T-helper 2 cell treated with Interferon-gamma antibody and Interleukin-4, amounts not matched to agents 5 μg/mL and 100 μg/mL, for 36 hours (primary cell): ENCODE measurements around the gene SSMEM1.
"Not testable (repeated sequence)": the region's sequence is repeated elsewhere in the genome, so short reads cannot be mapped to it uniquely, and the experiment has no call there.

Experiments used
- DNase-seq: peaks from one replicate; pipeline ENCODE4 v3.0.0; 2021; ENCODE audit warnings: low spot score
- H3K27ac Mint-ChIP-seq: one replicate; pipeline ENCODE4 v1.8.0; 2021; ENCODE audit warnings: mild to moderate bottlenecking, mixed read lengths
- H3K27me3 Mint-ChIP-seq: one replicate; pipeline ENCODE4 v1.8.0; 2021; ENCODE audit warnings: low read depth, mixed read lengths
- H3K36me3 Mint-ChIP-seq: one replicate; pipeline ENCODE4 v1.8.0; 2021; ENCODE audit warnings: low read depth, mixed read lengths
- H3K4me1 Mint-ChIP-seq: one replicate; pipeline ENCODE4 v1.8.0; 2021; ENCODE audit warnings: low read depth, mixed read lengths
- H3K4me3 Mint-ChIP-seq: one replicate; pipeline ENCODE4 v1.8.0; 2022; ENCODE audit warnings: mild to moderate bottlenecking, moderate library complexity, mixed read lengths
- H3K9me3 Mint-ChIP-seq: one replicate; pipeline ENCODE4 v1.8.0; 2021; ENCODE audit warnings: mixed read lengths

SSMEM1 gene

GRCh38 chr7:130223646-130224045, 16.0 kb downstream of the SSMEM1 start:
- H3K4me1 Mint-ChIP-seq: peaks cover 6% of the 10 kb centered on the region
- no peaks in the 10 kb centered on the region for H3K36me3 Mint-ChIP-seq
- no peak overlapping the region for H3K4me3 Mint-ChIP-seq
- no peaks in the 10 kb centered on the region for H3K9me3 Mint-ChIP-seq
- H3K27ac Mint-ChIP-seq: no peak overlapping the region
- H3K27me3 Mint-ChIP-seq: peaks cover 2% of the 10 kb centered on the region
- no peak for DNase-seq

- H3K27me3 Mint-ChIP-seq: peaks cover 2% of the 10 kb centered on the region
- H3K36me3 Mint-ChIP-seq: no peaks in the 10 kb centered on the region
- H3K4me1 Mint-ChIP-seq: peaks cover 6% of the 10 kb centered on the region
- H3K4me3 Mint-ChIP-seq: no peak overlapping the region
- H3K27ac Mint-ChIP-seq: peak overlapping the region; percentile 53
- no peak for DNase-seq
- H3K9me3 Mint-ChIP-seq: no peaks in the 10 kb centered on the region
Measured at GRCh38 chr7:130224210-130224609, 16.6 kb downstream of the SSMEM1 start.

GRCh38 chr7:130224923-130225322, 17.3 kb downstream of the SSMEM1 start:
- DNase-seq, H3K9me3 Mint-ChIP-seq, H3K36me3 Mint-ChIP-seq, H3K27ac Mint-ChIP-seq, H3K4me1 Mint-ChIP-seq, H3K4me3 Mint-ChIP-seq, H3K27me3 Mint-ChIP-seq: not testable (repeated sequence)

- Mint-ChIP-seq H3K4me3 (no peak overlapping the region), H3K27ac (no peak overlapping the region), H3K4me1 (peaks cover 6% of the 10 kb centered on the region), H3K27me3 (no peaks in the 10 kb centered on the region), H3K9me3 (no peaks in the 10 kb centered on the region), H3K36me3 (no peaks in the 10 kb centered on the region)
- DNase-seq: no peak
Measured at GRCh38 chr7:130226333-130226732, 18.7 kb downstream of the SSMEM1 start.

GRCh38 chr7:130227883-130228575, 20.4 kb downstream of the SSMEM1 start:
- H3K27ac Mint-ChIP-seq: no peak overlapping the region
- H3K36me3 Mint-ChIP-seq: no peaks in the 10 kb centered on the region

GRCh38 chr7:130228840-130229502, 21.3 kb downstream of the SSMEM1 start:
- Mint-ChIP-seq H3K9me3 (no peaks in the 10 kb centered on the region), H3K27ac (no peak overlapping the region), H3K4me3 (no peak overlapping the region), H3K36me3 (no peaks in the 10 kb centered on the region), H3K4me1 (peaks cover 3% of the 10 kb centered on the region), H3K27me3 (no peaks in the 10 kb centered on the region)
- DNase-seq: no peak

More at GRCh38 chr7:130227883-130228575, 20.4 kb downstream of the SSMEM1 start:
- Mint-ChIP-seq H3K9me3 (no peaks in the 10 kb centered on the region), H3K27me3 (no peaks in the 10 kb centered on the region), H3K4me3 (no peak overlapping the region), H3K4me1 (peaks cover 6% of the 10 kb centered on the region)
- DNase-seq: no peak

- not testable (repeated sequence) for H3K27me3 Mint-ChIP-seq, H3K27ac Mint-ChIP-seq, H3K4me3 Mint-ChIP-seq, H3K9me3 Mint-ChIP-seq, H3K36me3 Mint-ChIP-seq, DNase-seq, H3K4me1 Mint-ChIP-seq
Measured at GRCh38 chr7:130229981-130230380, 22.3 kb downstream of the SSMEM1 start.

GRCh38 chr7:130231792-130232191, 24.1 kb downstream of the SSMEM1 start:
- DNase-seq: no peak
- H3K36me3 Mint-ChIP-seq: no peaks in the 10 kb centered on the region
- H3K27me3 Mint-ChIP-seq: peaks cover 4% of the 10 kb centered on the region
- H3K4me3 Mint-ChIP-seq: no peak overlapping the region
- H3K4me1 Mint-ChIP-seq: no peaks in the 10 kb centered on the region
- H3K27ac Mint-ChIP-seq: no peak overlapping the region
- H3K9me3 Mint-ChIP-seq: no peaks in the 10 kb centered on the region

GRCh38 chr7:130232209-130232608, 24.5 kb downstream of the SSMEM1 start:
- Mint-ChIP-seq H3K27me3 (peaks cover 9% of the 10 kb centered on the region), H3K27ac (no peak overlapping the region), H3K36me3 (no peaks in the 10 kb centered on the region), H3K9me3 (no peaks in the 10 kb centered on the region), H3K4me1 (no peaks in the 10 kb centered on the region), H3K4me3 (no peak overlapping the region)
- no peak for DNase-seq

GRCh38 chr7:130234078-130234477, 26.4 kb downstream of the SSMEM1 start:
- H3K36me3 Mint-ChIP-seq: no peaks in the 10 kb centered on the region
- H3K27me3 Mint-ChIP-seq: peaks cover 11% of the 10 kb centered on the region
- no peaks in the 10 kb centered on the region for H3K9me3 Mint-ChIP-seq
- H3K4me3 Mint-ChIP-seq: no peak overlapping the region
- no peak overlapping the region for H3K27ac Mint-ChIP-seq
- DNase-seq: no peak
- no peaks in the 10 kb centered on the region for H3K4me1 Mint-ChIP-seq

- H3K36me3 Mint-ChIP-seq, H3K27ac Mint-ChIP-seq, H3K9me3 Mint-ChIP-seq, H3K4me3 Mint-ChIP-seq, H3K4me1 Mint-ChIP-seq, DNase-seq: not testable (repeated sequence)
- peaks cover 11% of the 10 kb centered on the region for H3K27me3 Mint-ChIP-seq
Measured at GRCh38 chr7:130236361-130236760, 28.7 kb downstream of the SSMEM1 start.

GRCh38 chr7:130240240-130240639, 32.6 kb downstream of the SSMEM1 start:
- Mint-ChIP-seq H3K27me3 (peaks cover 21% of the 10 kb centered on the region), H3K4me1 (peaks cover 14% of the 10 kb centered on the region), H3K27ac (no peak overlapping the region), H3K4me3 (no peak overlapping the region), H3K9me3 (peaks cover 3% of the 10 kb centered on the region), H3K36me3 (no peaks in the 10 kb centered on the region)
- DNase-seq: no peak

GRCh38 chr7:130242198-130243014, 34.7 kb downstream of the SSMEM1 start:
- H3K27ac Mint-ChIP-seq: no peak overlapping the region
- H3K4me3 Mint-ChIP-seq: no peak overlapping the region
- H3K27me3 Mint-ChIP-seq: peaks cover 11% of the 10 kb centered on the region
- H3K36me3 Mint-ChIP-seq: no peaks in the 10 kb centered on the region
- DNase-seq: peak; percentile 18
- H3K9me3 Mint-ChIP-seq: peaks cover 12% of the 10 kb centered on the region
- peaks cover 14% of the 10 kb centered on the region for H3K4me1 Mint-ChIP-seq

GRCh38 chr7:130243486-130243885, 35.8 kb downstream of the SSMEM1 start:
- H3K9me3 Mint-ChIP-seq: peaks cover 12% of the 10 kb centered on the region
- H3K36me3 Mint-ChIP-seq, H3K27me3 Mint-ChIP-seq, DNase-seq, H3K4me3 Mint-ChIP-seq, H3K27ac Mint-ChIP-seq: not testable (repeated sequence)
- H3K4me1 Mint-ChIP-seq: peaks cover 14% of the 10 kb centered on the region
